Mesendoderm (in vitro differentiated cells): ENCODE results near the gene CYGB.
"Not testable (repeated sequence)": the region's sequence is repeated elsewhere in the genome, so short reads cannot be mapped to it uniquely, and the experiment has no call there.

Source experiments
- DNase-seq: peaks from one replicate; pipeline ENCODE4 v3.0.0; 2013
- H2AK5ac ChIP-seq: 2 replicates; pipeline ENCODE4 v1.6.1; 2013; ENCODE audit warnings: low read length, inconsistent platforms
- H2BK120ac ChIP-seq: 2 replicates; pipeline ENCODE4 v1.6.1; 2013; ENCODE audit warnings: low read depth, mild to moderate bottlenecking, low read length, moderate library complexity, mixed read lengths
- H2BK15ac ChIP-seq: replicated peaks from 2 replicates; pipeline ENCODE4 v1.6.1; 2013; ENCODE audit warnings: low read depth, mild to moderate bottlenecking, moderate library complexity
- H2BK5ac ChIP-seq: 2 replicates; pipeline ENCODE4 v1.6.1; 2013; ENCODE audit warnings: low read length, inconsistent platforms
- H3K18ac ChIP-seq: 2 replicates; pipeline ENCODE4 v1.6.1; 2013; ENCODE audit warnings: mild to moderate bottlenecking, low read length, mixed read lengths
- H3K23ac ChIP-seq: one replicate; pipeline ENCODE4 v1.6.1; 2013; ENCODE audit warnings: low read length
- H3K27ac ChIP-seq: 2 replicates; pipeline ENCODE4 v1.5.1; 2013; ENCODE audit warnings: low read depth, mild to moderate bottlenecking, inconsistent platforms, low read length, moderate library complexity
- H3K27me3 ChIP-seq: 2 replicates; pipeline ENCODE4 v1.6.1; 2013; ENCODE audit warnings: low read length, control low read depth, mild to moderate bottlenecking, inconsistent platforms; ENCODE audit not compliant: insufficient read depth, poor library complexity
- H3K36me3 ChIP-seq: 2 replicates; pipeline ENCODE4 v1.6.1; 2013; ENCODE audit warnings: low read length, inconsistent platforms; ENCODE audit not compliant: control insufficient read depth, insufficient read depth
- H3K4ac ChIP-seq: one replicate; pipeline ENCODE4 v1.6.1; 2013; ENCODE audit warnings: low read depth, mild to moderate bottlenecking, low read length, moderate library complexity
- H3K4me1 ChIP-seq: 2 replicates; pipeline ENCODE4 v1.6.1; 2013; ENCODE audit warnings: low read depth, low read length, inconsistent platforms; ENCODE audit not compliant: control insufficient read depth
- H3K4me2 ChIP-seq: 2 replicates; pipeline ENCODE4 v1.6.1; 2013; ENCODE audit warnings: low read length
- H3K4me3 ChIP-seq: 2 replicates; pipeline ENCODE4 v1.5.1; 2013; ENCODE audit warnings: mild to moderate bottlenecking, low read length
- H3K56ac ChIP-seq: one replicate; pipeline ENCODE4 v1.6.1; 2013; ENCODE audit warnings: low read length
- H3K79me1 ChIP-seq: 2 replicates; pipeline ENCODE4 v1.6.1; 2013; ENCODE audit warnings: low read length, inconsistent platforms
- H3K79me2 ChIP-seq: 2 replicates; pipeline ENCODE4 v1.6.1; 2013; ENCODE audit warnings: mild to moderate bottlenecking, low read length; ENCODE audit not compliant: control insufficient read depth, insufficient read depth
- H3K9ac ChIP-seq: 2 replicates; pipeline ENCODE4 v1.6.1; 2013; ENCODE audit warnings: low read length, inconsistent platforms
- H4K5ac ChIP-seq: one replicate; pipeline ENCODE4 v1.6.1; 2013; ENCODE audit warnings: low read length
- H4K8ac ChIP-seq: one replicate; pipeline ENCODE4 v1.6.1; 2013; ENCODE audit warnings: low read depth, mild to moderate bottlenecking, control low read depth, low read length, moderate library complexity
- WGBS: extraction: QIAGEN DNeasy Blood & Tissue Kit; methylation state at CpG from one replicate; pipeline ENCODE4 v1.1.7; 2013; ENCODE audit warnings: low lambda C conversion rate, missing lambda C conversion rate; ENCODE audit not compliant: insufficient coverage; ENCODE audit errors: extremely low coverage; 5-methylcytosine and 5-hydroxymethylcytosine counted together

Gene CYGB

DNA sequence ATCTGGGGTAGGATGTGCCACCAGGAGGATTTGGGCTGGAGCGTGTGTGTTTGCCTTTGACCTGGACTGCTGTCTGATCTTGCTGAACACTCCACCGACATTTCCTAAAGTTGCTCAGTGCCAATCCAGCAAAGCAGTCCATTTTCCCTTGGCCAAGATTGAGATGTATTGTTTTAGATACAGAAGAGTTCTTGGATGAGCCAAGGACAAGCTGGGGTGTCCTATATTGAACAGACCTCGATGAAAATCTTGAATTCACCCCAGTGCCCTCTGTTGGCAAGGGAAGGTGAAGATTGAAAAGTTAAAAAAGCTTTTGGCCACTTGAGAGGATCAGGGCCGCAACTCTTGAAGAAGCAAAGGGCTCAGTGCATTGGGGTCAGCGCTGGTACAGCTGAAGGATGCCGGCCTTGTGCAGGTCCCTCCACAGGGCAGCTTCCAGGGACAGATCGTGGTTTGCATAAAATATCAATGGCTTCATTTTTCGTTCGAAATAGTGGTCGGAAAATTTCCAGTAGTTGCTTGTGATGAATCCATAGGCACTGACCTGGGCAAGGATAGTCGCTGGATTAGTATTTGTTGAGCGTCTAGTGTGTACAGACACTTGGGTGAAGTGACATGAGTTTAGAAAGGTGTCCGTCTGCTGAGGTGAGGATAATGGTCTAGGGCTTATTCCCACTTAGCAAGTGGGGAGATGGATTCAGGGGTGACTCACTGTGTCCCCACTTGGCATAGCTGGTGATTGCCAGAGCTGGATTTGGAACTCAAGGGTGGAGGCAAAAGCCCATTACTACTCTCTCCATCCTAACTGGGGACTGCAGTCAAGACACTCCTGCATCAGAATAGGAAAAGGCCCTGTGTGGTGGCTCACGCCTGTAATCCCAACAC lies 28.5 kb upstream of the CYGB start:
- DNase-seq = peak; percentile 21
- Histone ChIP-seq H3K9ac (no peak overlapping the region), H3K23ac (no peak overlapping the region), H3K36me3 (peaks cover 9% of the 10 kb centered on the region), H3K79me1 (peaks cover 6% of the 10 kb centered on the region), H3K4me1 (peaks cover 3% of the 10 kb centered on the region), H3K4me3 (no peak overlapping the region), H3K4ac (no peak overlapping the region), H3K27me3 (no peaks in the 10 kb centered on the region), H4K5ac (no peak overlapping the region), H2BK120ac (no peak overlapping the region), H2BK5ac (no peak overlapping the region), H2AK5ac (no peak overlapping the region), H3K79me2 (peaks cover 14% of the 10 kb centered on the region), H3K27ac (no peak overlapping the region), H2BK15ac (no peak overlapping the region), H3K56ac (peak overlapping the region; percentile 34), H3K4me2 (no peak overlapping the region), H3K18ac (no peak overlapping the region), H4K8ac (no peak overlapping the region)
- WGBS = no CpG with 5 or more reads among the region's 14 CpGs

DNA sequence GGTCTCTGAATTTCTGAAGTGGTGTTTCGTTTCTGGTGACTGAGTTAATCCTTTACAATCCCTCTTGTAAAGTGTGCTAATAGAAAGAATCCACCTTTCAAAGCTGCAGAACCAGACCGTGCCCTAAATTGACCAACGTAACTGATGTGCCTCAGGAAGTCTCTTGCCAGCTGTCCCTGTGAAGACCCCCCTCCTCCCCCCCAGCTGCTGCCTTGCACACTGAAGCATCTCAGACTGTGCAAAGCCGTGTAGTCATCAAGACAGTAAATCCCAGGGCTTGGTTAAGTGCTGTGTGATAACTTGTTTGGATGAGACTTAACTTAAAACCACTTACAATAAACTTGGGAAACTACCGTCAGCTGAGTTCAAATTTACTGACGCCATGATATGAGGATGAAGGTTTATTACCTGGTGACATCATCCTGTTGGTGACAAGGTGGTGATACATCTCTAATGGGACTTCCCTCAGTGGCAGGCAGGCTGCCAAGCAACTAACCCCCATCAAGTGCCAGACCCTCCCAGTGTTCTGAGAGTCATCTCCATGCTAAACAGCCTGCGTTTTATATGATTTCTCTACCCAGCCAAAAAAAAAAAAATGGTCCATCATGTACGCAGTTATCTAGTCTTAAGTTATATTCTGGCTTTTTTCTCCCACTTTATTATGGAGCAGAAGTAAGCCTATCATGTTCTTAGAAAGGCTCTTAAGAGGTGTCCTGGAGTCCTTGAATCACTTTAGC lies 27.6 kb upstream of the CYGB start:
- not testable (repeated sequence) for H3K4ac ChIP-seq, H3K9ac ChIP-seq, H3K23ac ChIP-seq, H2BK120ac ChIP-seq, H2AK5ac ChIP-seq, H3K27ac ChIP-seq, H3K4me3 ChIP-seq, H3K18ac ChIP-seq, H3K79me1 ChIP-seq, H2BK5ac ChIP-seq, H3K27me3 ChIP-seq, H4K5ac ChIP-seq, H3K4me2 ChIP-seq, H4K8ac ChIP-seq, H3K36me3 ChIP-seq, H3K56ac ChIP-seq, H2BK15ac ChIP-seq, H3K4me1 ChIP-seq
- H3K79me2 ChIP-seq = peaks cover 21% of the 10 kb centered on the region
- peak; percentile 62 for DNase-seq
- WGBS = no CpG with 5 or more reads among the region's 8 CpGs

- not testable (repeated sequence) for H3K56ac ChIP-seq, H2BK120ac ChIP-seq, H4K8ac ChIP-seq, H3K9ac ChIP-seq, H2BK15ac ChIP-seq, H3K18ac ChIP-seq, H3K4me2 ChIP-seq, H3K23ac ChIP-seq, H2AK5ac ChIP-seq, H3K79me1 ChIP-seq, H3K27me3 ChIP-seq, H3K36me3 ChIP-seq, H3K4ac ChIP-seq, H4K5ac ChIP-seq, H3K4me3 ChIP-seq, H2BK5ac ChIP-seq, H3K4me1 ChIP-seq, DNase-seq, H3K27ac ChIP-seq
- H3K79me2 ChIP-seq = peaks cover 39% of the 10 kb centered on the region
- no CpG with 5 or more reads among the region's 2 CpGs for WGBS
Measured at GRCh38 chr17:76563359-76563758, 25.9 kb upstream of the CYGB start.

GRCh38 chr17:76562734-76563148 lies 25.2 kb upstream of the CYGB start:
- Histone ChIP-seq H3K36me3 (peaks cover 9% of the 10 kb centered on the region), H3K23ac (no peak overlapping the region), H3K79me2 (peaks cover 45% of the 10 kb centered on the region), H3K27me3 (no peaks in the 10 kb centered on the region), H2BK120ac (no peak overlapping the region), H2BK5ac (no peak overlapping the region), H2BK15ac (no peak overlapping the region), H4K8ac (no peak overlapping the region), H3K9ac (no peak overlapping the region), H3K79me1 (peaks cover 8% of the 10 kb centered on the region), H3K4me1 (no peaks in the 10 kb centered on the region), H4K5ac (no peak overlapping the region), H3K18ac (no peak overlapping the region), H2AK5ac (no peak overlapping the region), H3K27ac (no peak overlapping the region), H3K4me3 (no peak overlapping the region), H3K4ac (no peak overlapping the region), H3K4me2 (no peak overlapping the region), H3K56ac (no peak overlapping the region)
- DNase-seq = no peak
- no CpG with 5 or more reads among the region's 6 CpGs for WGBS

DNA sequence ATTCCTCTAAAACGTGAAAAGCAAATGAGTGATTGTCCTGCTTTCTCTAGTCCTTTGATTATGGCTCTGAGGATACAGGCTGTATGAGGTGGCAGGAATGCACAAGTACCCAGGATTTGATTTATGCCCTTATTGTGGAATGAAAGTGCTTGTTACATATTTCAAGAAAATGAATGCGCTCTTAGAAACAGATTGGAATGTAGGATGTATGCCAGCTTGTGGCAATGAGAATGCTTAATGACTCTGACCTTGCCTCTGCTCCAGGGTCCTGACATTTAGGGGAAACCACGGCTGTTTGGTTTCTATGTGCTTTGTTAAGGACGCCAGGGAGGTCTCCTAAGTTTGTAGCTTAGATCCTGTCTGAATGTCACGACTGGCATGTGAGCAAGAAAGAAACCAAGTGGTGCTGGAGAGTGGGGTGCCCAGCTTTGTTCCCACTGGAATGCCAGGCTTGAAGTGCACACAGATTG lies 24.3 kb upstream of the CYGB start:
- Histone ChIP-seq H3K9ac (peak overlapping the region; percentile 8), H2BK15ac (no peak overlapping the region), H2BK120ac (no peak overlapping the region), H3K4ac (no peak overlapping the region), H3K23ac (no peak overlapping the region), H2BK5ac (no peak overlapping the region), H3K4me2 (no peak overlapping the region), H3K56ac (no peak overlapping the region), H3K79me1 (peaks cover 9% of the 10 kb centered on the region), H2AK5ac (no peak overlapping the region), H3K36me3 (peaks cover 9% of the 10 kb centered on the region), H4K8ac (no peak overlapping the region), H3K4me3 (no peak overlapping the region), H3K4me1 (no peaks in the 10 kb centered on the region), H3K27ac (no peak overlapping the region), H3K18ac (no peak overlapping the region), H4K5ac (no peak overlapping the region), H3K27me3 (no peaks in the 10 kb centered on the region), H3K79me2 (peaks cover 46% of the 10 kb centered on the region)
- WGBS = no CpG with 5 or more reads among the region's 5 CpGs
- DNase-seq = no peak
